ENCODE results near the gene ANXA4. TPM values are rescaled to one million over a fixed set of nuclear protein-coding genes. Genes with fewer than 3 reads are reported as not detected.

The ANXA4 gene
- total and polyA plus RNA-seq, 8 donors = 40.8 to 193 (median 80.8) TPM

DNA sequence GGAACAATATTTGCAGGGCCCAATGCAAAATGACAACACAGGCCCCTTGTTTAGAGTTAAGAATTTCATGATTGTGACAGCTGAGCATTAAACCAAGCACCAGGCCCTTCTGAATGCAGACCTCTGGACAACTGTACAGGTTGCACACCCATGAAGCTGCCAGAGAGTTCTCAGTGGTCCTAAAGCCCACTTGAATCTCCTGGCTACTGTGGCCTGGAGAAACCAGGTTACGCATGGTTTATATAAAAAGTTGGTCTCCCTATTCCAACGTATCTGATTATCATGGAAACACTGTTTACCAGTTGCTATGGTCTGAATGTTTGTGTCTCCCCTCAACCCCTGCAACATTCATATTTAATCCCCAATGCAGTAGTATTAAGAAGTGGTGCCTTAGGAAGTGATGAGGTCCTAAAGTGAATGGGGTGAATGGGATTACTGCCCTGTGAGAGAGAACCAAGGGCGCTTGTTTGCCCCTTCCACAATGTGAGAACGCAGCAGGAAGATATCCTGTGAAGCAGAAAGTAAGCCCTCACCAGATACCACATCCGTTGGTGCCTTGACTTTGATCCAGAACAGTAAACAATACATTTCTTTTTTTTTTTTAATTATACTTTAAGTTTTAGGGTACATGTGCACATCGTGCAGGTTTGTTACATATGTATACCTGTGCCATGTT, 48.0 kb upstream of the ANXA4 start:
- Histone ChIP-seq H3K4me3 (no peak overlapping the region), H3K27ac (peak overlapping the region in 3 of 5 donors; percentile 3 to 48 (median 33)), H3K36me3 (no peaks in the 10 kb centered on the region), H3K9me3 (no peaks in the 10 kb centered on the region), H3K27me3 (no peaks in the 10 kb centered on the region), H3K4me1 (peaks cover 30 to 44% (median 38%) of the 10 kb centered on the region in 4 donors)
- DNase-seq = peak in 1 of 2 donors; percentile 47
- intact Hi-C loops (cut with DNase I; ENCODE audit: low total_unique reads) = no loop called here
- 50 to 68% (median 51%) methylated on average over 6 of the region's 6 CpGs for WGBS, 5 donors
- no peak for TF ChIP-seq POLR2A (IDR thresholded peaks at IDR 0.05)
- TF ChIP-seq EP300 (IDR thresholded peaks at IDR 0.05) = no peak
- TF ChIP-seq, protein P1, sequence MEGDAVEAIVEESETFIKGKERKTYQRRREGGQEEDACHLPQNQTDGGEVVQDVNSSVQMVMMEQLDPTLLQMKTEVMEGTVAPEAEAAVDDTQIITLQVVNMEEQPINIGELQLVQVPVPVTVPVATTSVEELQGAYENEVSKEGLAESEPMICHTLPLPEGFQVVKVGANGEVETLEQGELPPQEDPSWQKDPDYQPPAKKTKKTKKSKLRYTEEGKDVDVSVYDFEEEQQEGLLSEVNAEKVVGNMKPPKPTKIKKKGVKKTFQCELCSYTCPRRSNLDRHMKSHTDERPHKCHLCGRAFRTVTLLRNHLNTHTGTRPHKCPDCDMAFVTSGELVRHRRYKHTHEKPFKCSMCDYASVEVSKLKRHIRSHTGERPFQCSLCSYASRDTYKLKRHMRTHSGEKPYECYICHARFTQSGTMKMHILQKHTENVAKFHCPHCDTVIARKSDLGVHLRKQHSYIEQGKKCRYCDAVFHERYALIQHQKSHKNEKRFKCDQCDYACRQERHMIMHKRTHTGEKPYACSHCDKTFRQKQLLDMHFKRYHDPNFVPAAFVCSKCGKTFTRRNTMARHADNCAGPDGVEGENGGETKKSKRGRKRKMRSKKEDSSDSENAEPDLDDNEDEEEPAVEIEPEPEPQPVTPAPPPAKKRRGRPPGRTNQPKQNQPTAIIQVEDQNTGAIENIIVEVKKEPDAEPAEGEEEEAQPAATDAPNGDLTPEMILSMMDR (IDR thresholded peaks at IDR 0.05) = no peak
- no peak for TF ChIP-seq POLR2AphosphoS5 (IDR thresholded peaks at IDR 0.05)

GRCh38 chr2:69694894-69695849, 46.8 kb upstream of the ANXA4 start:
- Histone ChIP-seq H3K4me3 (peak overlapping the region in 1 of 4 donors; percentile 3), H3K9me3 (no peaks in the 10 kb centered on the region), H3K36me3 (no peaks in the 10 kb centered on the region), H3K27ac (peak overlapping the region; percentile 32 to 74 (median 73)), H3K4me1 (peaks cover 30 to 44% (median 38%) of the 10 kb centered on the region in 4 donors), H3K27me3 (no peaks in the 10 kb centered on the region)
- peak in 1 of 2 donors; percentile 72 for DNase-seq
- intact Hi-C loops (cut with DNase I; ENCODE audit: low total_unique reads) = no loop called here
- 48 to 61% (median 51%) methylated on average over 12 of the region's 12 CpGs for WGBS, 5 donors
- TF ChIP-seq EP300 (IDR thresholded peaks at IDR 0.05) = no peak
- TF ChIP-seq POLR2AphosphoS5 (IDR thresholded peaks at IDR 0.05) = peak in 2 of 3 donors; percentile 23 to 78

GRCh38 chr2:69695850-69696216, 46.1 kb upstream of the ANXA4 start:
- TF ChIP-seq, protein P1 (IDR thresholded peaks at IDR 0.05) = no peak
- TF ChIP-seq EP300 (IDR thresholded peaks at IDR 0.05) = no peak
- no peak for TF ChIP-seq POLR2AphosphoS5 (IDR thresholded peaks at IDR 0.05)
- TF ChIP-seq POLR2A (IDR thresholded peaks at IDR 0.05) = no peak
- Histone ChIP-seq H3K9me3 (no peaks in the 10 kb centered on the region), H3K4me1 (peaks cover 30 to 44% (median 38%) of the 10 kb centered on the region in 4 donors), H3K27ac (peak overlapping the region in 3 of 5 donors; percentile 46 to 74 (median 73)), H3K4me3 (no peak overlapping the region), H3K27me3 (no peaks in the 10 kb centered on the region), H3K36me3 (no peaks in the 10 kb centered on the region)
- intact Hi-C loops (cut with DNase I; ENCODE audit: low total_unique reads) = no loop called here
- WGBS, 5 donors = 21 to 65% (median 35%) methylated on average over 2 of the region's 2 CpGs
- no peak for DNase-seq

GRCh38 chr2:69700381-69700780, 41.6 kb upstream of the ANXA4 start:
- Histone ChIP-seq H3K4me3 (no peak overlapping the region), H3K4me1 (peaks cover 9 to 19% (median 14%) of the 10 kb centered on the region in 4 donors), H3K27me3 (no peaks in the 10 kb centered on the region), H3K9me3 (no peaks in the 10 kb centered on the region), H3K27ac (no peak overlapping the region), H3K36me3 (no peaks in the 10 kb centered on the region)
- DNase-seq = no peak
- TF ChIP-seq POLR2A (IDR thresholded peaks at IDR 0.05) = no peak
- TF ChIP-seq EP300 (IDR thresholded peaks at IDR 0.05) = no peak
- intact Hi-C loops (cut with DNase I; ENCODE audit: low total_unique reads) = no loop called here
- 84 to 91% (median 86%) methylated on average over 5 of the region's 5 CpGs for WGBS, 5 donors
